Pulmonary artery endothelial cell (primary cell): ENCODE results near the gene HLA-F. TPM values are rescaled to one million over a fixed set of nuclear protein-coding genes. Genes with fewer than 3 reads are reported as not detected.

Experiments used
- DNase-seq: peaks from one replicate; pipeline ENCODE4 v3.0.0-alpha.2; 2011; ENCODE audit warnings: low read depth, low spot score
- total RNA-seq: library from RNA; depleted of rRNA; stranded (reverse); fragments of >200 nt; gene quantifications from 2 replicates; pipeline ENCODE4 v1.2.3, GENCODE V29; 2014

The HLA-F gene
- total RNA-seq, 1 donor from 2014 or later = 19.9 TPM

- no peak for DNase-seq
These were observed 19.8 kb downstream of the HLA-F start for GRCh38 chr6:29743025-29743424.

DNA sequence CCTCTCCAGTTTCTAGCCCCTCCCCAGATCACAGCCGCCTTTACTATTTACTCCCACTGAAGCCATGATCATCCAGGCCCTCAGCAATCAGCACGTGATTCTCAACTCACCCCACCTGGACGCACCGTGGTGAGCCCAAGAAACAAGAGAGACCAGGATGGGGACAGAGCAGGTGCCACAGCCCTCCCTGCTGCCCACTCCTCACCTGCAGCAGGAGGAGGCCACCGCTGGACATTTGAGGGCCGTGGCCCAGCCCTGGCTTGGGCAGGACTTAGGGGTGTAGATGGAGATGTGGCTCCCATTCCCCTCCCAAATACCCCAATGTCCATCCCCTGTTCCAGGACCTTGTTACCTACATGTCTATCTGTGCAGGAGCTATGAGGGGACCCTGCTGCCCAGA, 20.3 kb downstream of the HLA-F start:
- no peak for DNase-seq

- DNase-seq = no peak
These were observed 20.9 kb downstream of the HLA-F start for GRCh38 chr6:29744131-29744530.

- DNase-seq = no peak
These were observed 21.4 kb downstream of the HLA-F start for GRCh38 chr6:29744621-29745020.

- no peak for DNase-seq
These were observed 22.2 kb downstream of the HLA-F start for GRCh38 chr6:29745386-29745785.

GRCh38 chr6:29745855-29746449, 22.7 kb downstream of the HLA-F start:
- DNase-seq = no peak

GRCh38 chr6:29746846-29747687, 23.8 kb downstream of the HLA-F start:
- DNase-seq = no peak

DNA sequence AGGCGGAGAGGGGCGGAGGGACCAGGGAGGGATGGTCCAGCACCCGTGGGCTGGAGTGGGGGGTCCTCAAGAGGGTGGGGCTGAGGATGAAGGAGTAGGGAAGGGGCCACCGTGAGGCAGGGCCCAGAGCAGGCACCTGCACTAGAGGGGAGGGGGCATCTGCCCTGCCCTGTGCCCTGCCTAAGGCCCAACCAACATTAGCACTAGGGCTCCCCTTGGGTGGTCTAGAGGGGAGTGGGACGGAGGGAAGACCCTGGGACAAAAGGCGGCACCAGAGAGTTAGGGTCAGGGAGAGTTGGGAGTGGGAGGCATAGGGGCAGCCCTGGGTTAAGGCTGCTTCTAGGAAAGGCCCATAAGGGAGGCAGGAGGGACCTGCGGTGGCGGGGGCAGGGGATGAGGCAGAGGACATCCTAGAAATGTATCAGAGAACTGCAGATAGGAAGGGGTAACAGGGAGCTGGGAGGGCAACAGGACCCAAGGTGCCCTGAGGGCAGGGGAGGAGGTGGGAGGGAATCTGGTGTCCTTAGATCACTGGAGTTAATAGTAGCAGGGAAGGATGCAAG, 24.5 kb downstream of the HLA-F start:
- no peak for DNase-seq

GRCh38 chr6:29748391-29749307, 25.4 kb downstream of the HLA-F start:
- DNase-seq = no peak

GRCh38 chr6:29749308-29749662, 26.1 kb downstream of the HLA-F start:
- DNase-seq = no peak

GRCh38 chr6:29749668-29750067, 26.4 kb downstream of the HLA-F start:
- DNase-seq = no peak

DNA sequence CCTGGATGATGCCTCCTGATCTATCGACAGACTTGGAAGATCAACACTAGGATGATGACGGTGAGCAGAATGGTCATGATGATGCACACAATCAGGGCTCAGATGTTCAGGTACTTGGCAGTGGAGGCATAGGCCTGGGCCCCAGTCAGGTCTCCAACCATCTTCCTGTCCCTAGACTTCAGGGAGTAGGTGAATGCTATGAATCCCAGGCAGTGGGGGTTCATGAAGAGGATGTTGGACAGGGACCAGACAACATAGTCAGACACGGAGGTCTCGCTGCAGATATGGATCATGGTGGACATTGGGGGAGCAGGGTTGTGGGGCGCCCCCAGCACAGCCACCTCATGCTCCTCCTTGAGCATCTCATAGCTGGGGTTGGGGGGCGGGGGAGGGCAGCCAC, 27.5 kb downstream of the HLA-F start:
- no peak for DNase-seq

GRCh38 chr6:29751480-29751879, 28.2 kb downstream of the HLA-F start:
- DNase-seq = no peak

- DNase-seq = peak; percentile 75
These were observed 29.4 kb downstream of the HLA-F start for GRCh38 chr6:29752451-29753308.

DNA sequence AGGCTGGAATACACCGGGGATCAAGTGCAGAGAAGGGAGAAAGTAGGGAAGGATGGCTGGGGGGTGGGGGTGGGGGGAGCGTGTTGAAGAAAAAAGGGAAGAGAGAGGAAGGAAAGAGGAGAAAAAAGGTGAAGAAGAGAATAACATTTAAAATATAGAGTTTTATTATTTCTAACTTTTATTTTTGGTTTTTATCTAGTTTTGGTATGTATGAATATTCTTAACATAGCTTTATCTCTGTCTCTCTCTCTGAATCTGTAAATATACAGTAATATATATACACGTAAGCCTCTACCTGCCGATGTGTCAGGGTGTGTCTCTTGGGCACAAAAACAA, 30.0 kb downstream of the HLA-F start:
- DNase-seq = no peak

- no peak for DNase-seq
These were observed 32.1 kb downstream of the HLA-F start for GRCh38 chr6:29755295-29755871.

DNA sequence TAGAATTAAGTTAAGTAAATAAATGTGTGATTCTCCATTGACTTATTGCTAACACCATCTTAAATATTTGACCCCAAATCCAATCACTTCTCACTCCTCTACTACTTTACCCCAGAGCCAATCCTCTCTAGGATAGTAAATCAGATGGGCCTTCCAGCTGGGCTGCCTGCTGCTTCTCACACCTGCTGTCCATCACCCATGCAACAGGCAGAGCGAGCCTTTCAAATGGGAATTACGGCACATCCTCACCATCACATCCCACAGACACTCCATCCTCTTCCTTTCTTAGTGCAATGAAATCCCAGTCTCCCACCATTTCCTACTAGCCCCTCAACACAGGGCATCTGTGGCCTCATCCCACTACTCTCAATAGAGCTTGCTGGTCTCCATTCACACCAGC, 34.0 kb downstream of the HLA-F start:
- DNase-seq = no peak

- DNase-seq = no peak
These were observed 34.6 kb downstream of the HLA-F start for GRCh38 chr6:29757701-29758293.

- no peak for DNase-seq
These were observed 35.5 kb downstream of the HLA-F start for GRCh38 chr6:29758761-29759160.

- DNase-seq = no peak
These were observed 36.2 kb downstream of the HLA-F start for GRCh38 chr6:29759457-29759856.
